ENCODE results near the gene CCNL1. TPM values are rescaled to one million over a fixed set of nuclear protein-coding genes. Genes with fewer than 3 reads are reported as not detected.
"Not testable (repeated sequence)": the region's sequence is repeated elsewhere in the genome, so short reads cannot be mapped to it uniquely, and the experiment has no call there.

Gene CCNL1
- total RNA-seq, 3 donors from 2014 or later (not counting 1 experiment from before 2014, with no cell fraction given): 1,104 to 1,331 (median 1,220) TPM

- Histone ChIP-seq H3K36me3 (ENCODE audit: control insufficient read depth, insufficient read depth, low read length) (no peaks in the 10 kb centered on the region), H3K27me3 (ENCODE audit: control insufficient read depth, insufficient read depth, low read length) (no peaks in the 10 kb centered on the region), H3K9me3 (ENCODE audit: control insufficient read depth, insufficient read depth, low read length) (no peaks in the 10 kb centered on the region), H3K27ac (ENCODE audit: low read length) (no peak overlapping the region), H3K4me3 (ENCODE audit: low read length) (no peak overlapping the region), H3K4me1 (ENCODE audit: control insufficient read depth, insufficient read depth, low read length) (peaks cover 7% of the 10 kb centered on the region)
- Mint-ChIP-seq H3K27ac (no peak overlapping the region), H3K36me3 (no peaks in the 10 kb centered on the region), H3K9me3 (no peaks in the 10 kb centered on the region), H3K27me3 (ENCODE audit: low read depth in 2 of 2) (no peaks in the 10 kb centered on the region), H3K4me3 (no peak overlapping the region), H3K4me1 (no peaks in the 10 kb centered on the region)
- intact Hi-C loops (cut with micrococcal nuclease): no loop called here
- no peak for TF ChIP-seq CTCF (IDR thresholded peaks at IDR 0.05)
- 100% methylated on average over 2 of the region's 2 CpGs for WGBS (ENCODE audit: insufficient coverage)
- ATAC-seq: no peak
- no peak for DNase-seq
Measured at GRCh38 chr3:157103860-157104259, 56.1 kb downstream of the CCNL1 start.

GRCh38 chr3:157103280-157103679 lies 56.7 kb downstream of the CCNL1 start:
- ATAC-seq (no peak), DNase-seq (peak in 1 of 2 donors; percentile 34)
- no peak for TF ChIP-seq CTCF (IDR thresholded peaks at IDR 0.05)
- no peaks in the 10 kb centered on the region for H3K36me3 Mint-ChIP-seq
- 64% methylated on average over 2 of the region's 2 CpGs for WGBS (ENCODE audit: insufficient coverage)
- intact Hi-C loops (cut with micrococcal nuclease): no loop called here
- H3K27ac Mint-ChIP-seq: no peak overlapping the region
- Histone ChIP-seq H3K36me3 (ENCODE audit: control insufficient read depth, insufficient read depth, low read length) (no peaks in the 10 kb centered on the region), H3K27ac (ENCODE audit: low read length) (no peak overlapping the region), H3K9me3 (ENCODE audit: control insufficient read depth, insufficient read depth, low read length) (no peaks in the 10 kb centered on the region), H3K4me3 (ENCODE audit: low read length) (no peak overlapping the region), H3K27me3 (ENCODE audit: control insufficient read depth, insufficient read depth, low read length) (no peaks in the 10 kb centered on the region), H3K4me1 (ENCODE audit: control insufficient read depth, insufficient read depth, low read length) (peaks cover 7% of the 10 kb centered on the region)
- no peaks in the 10 kb centered on the region for H3K9me3 Mint-ChIP-seq
- no peak overlapping the region for H3K4me3 Mint-ChIP-seq
- H3K27me3 Mint-ChIP-seq (ENCODE audit: low read depth in 2 of 2): no peaks in the 10 kb centered on the region
- H3K4me1 Mint-ChIP-seq: no peaks in the 10 kb centered on the region

GRCh38 chr3:157102595-157102994 lies 57.4 kb downstream of the CCNL1 start:
- 100% methylated on average over 1 of the region's 1 CpG for WGBS (ENCODE audit: insufficient coverage)
- H3K9me3 Mint-ChIP-seq; H3K27ac Mint-ChIP-seq; DNase-seq; H3K27me3 ChIP-seq (ENCODE audit: control insufficient read depth, insufficient read depth, low read length); intact Hi-C loops (cut with micrococcal nuclease); H3K27me3 Mint-ChIP-seq (ENCODE audit: low read depth in 2 of 2); H3K27ac ChIP-seq (ENCODE audit: low read length); H3K36me3 Mint-ChIP-seq; H3K4me1 Mint-ChIP-seq; H3K4me1 ChIP-seq (ENCODE audit: control insufficient read depth, insufficient read depth, low read length); H3K36me3 ChIP-seq (ENCODE audit: control insufficient read depth, insufficient read depth, low read length); H3K9me3 ChIP-seq (ENCODE audit: control insufficient read depth, insufficient read depth, low read length); ATAC-seq; H3K4me3 Mint-ChIP-seq; H3K4me3 ChIP-seq (ENCODE audit: low read length): not testable (repeated sequence)

- no peak for TF ChIP-seq CTCF (IDR thresholded peaks at IDR 0.05)
- Histone ChIP-seq H3K4me3 (ENCODE audit: low read length) (no peak overlapping the region), H3K27ac (ENCODE audit: low read length) (no peak overlapping the region), H3K27me3 (ENCODE audit: control insufficient read depth, insufficient read depth, low read length) (no peaks in the 10 kb centered on the region), H3K9me3 (ENCODE audit: control insufficient read depth, insufficient read depth, low read length) (no peaks in the 10 kb centered on the region), H3K4me1 (ENCODE audit: control insufficient read depth, insufficient read depth, low read length) (peaks cover 7% of the 10 kb centered on the region), H3K36me3 (ENCODE audit: control insufficient read depth, insufficient read depth, low read length) (no peaks in the 10 kb centered on the region)
- H3K4me3 Mint-ChIP-seq: no peak overlapping the region
- ATAC-seq (no peak), DNase-seq (no peak)
- H3K27me3 Mint-ChIP-seq (ENCODE audit: low read depth in 2 of 2): peaks cover under 1% of the 10 kb centered on the region in 2 donors
- no peak overlapping the region for H3K27ac Mint-ChIP-seq
- H3K9me3 Mint-ChIP-seq: no peaks in the 10 kb centered on the region
- intact Hi-C loops (cut with micrococcal nuclease): no loop called here
- H3K36me3 Mint-ChIP-seq: no peaks in the 10 kb centered on the region
- no peaks in the 10 kb centered on the region for H3K4me1 Mint-ChIP-seq
- WGBS (ENCODE audit: insufficient coverage): 97% methylated on average over 2 of the region's 3 CpGs
Measured at GRCh38 chr3:157102098-157102497, 57.8 kb downstream of the CCNL1 start.

All from natural killer cell (primary cell).